Left lobe of liver (tissue), 2 donors: Measurements from ENCODE around the gene WDR89. TPM values are rescaled to one million over a fixed set of nuclear protein-coding genes. Genes with fewer than 3 reads are reported as not detected.
"Not testable (repeated sequence)": the region's sequence is repeated elsewhere in the genome, so short reads cannot be mapped to it uniquely, and the experiment has no call there.

ENCODE experiments used
- ATAC-seq: fragments of 200-7000 bp; cut with Tn5 transposase; one replicate; pipeline ENCODE4 v1.9.1; 2020; ENCODE audit warnings: mild to moderate bottlenecking, moderate library complexity
- DNase-seq: peaks from one replicate; pipeline ENCODE4 v3.0.0-alpha.2; 2020; ENCODE audit warnings: low spot score
- total RNA-seq: library from RNA; stranded (reverse); gene quantifications from one replicate; pipeline ENCODE4 v1.2.1, GENCODE V29; 2021
- donor health status: DM: no; HTN: no; CAD: no; lungs with moderate emphysema.
- donor health status: DM: no; HTN: yes; CAD: no.

The WDR89 gene
- total RNA-seq, 1 donor from 2014 or later: 6.1 TPM

DNA sequence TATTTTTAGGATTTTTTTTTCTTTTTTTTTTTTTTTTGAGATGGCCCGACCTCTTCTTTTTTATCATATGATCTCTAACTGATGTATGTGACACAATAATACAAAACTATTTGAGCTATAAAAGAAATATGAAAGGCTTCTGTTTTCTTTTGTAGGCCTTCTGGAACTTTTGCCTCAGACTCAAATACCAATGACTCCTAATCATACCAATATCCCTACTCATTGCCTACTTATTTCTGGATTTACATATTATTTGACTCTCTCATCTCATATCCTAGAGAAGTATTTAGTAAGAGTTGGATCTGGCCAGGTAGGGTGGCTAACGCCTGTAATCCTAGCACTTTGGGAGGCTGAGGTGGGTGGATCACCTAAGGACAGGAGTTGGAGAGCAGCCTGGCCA lies 12.7 kb upstream of the WDR89 start:
- DNase-seq (no peak), ATAC-seq (no peak)

- no peak for DNase-seq
- no peak for ATAC-seq
Measured at GRCh38 chr14:63652406-63652805, 10.7 kb upstream of the WDR89 start.

GRCh38 chr14:63650256-63650952 lies 8.7 kb upstream of the WDR89 start:
- DNase-seq (no peak), ATAC-seq (no peak)

- ATAC-seq: no peak
- DNase-seq: no peak
Measured at GRCh38 chr14:63647696-63648410, 6.2 kb upstream of the WDR89 start.

GRCh38 chr14:63644741-63645140 lies 3.1 kb upstream of the WDR89 start:
- DNase-seq (no peak), ATAC-seq (no peak)

- DNase-seq: no peak
- no peak for ATAC-seq
Measured at GRCh38 chr14:63642656-63643382, 1.1 kb upstream of the WDR89 start.

GRCh38 chr14:63642229-63642611 lies 549 bp upstream of the WDR89 start:
- ATAC-seq (peak; percentile 79), DNase-seq (peak; percentile 83)

GRCh38 chr14:63638493-63638892 lies 3.2 kb downstream of the WDR89 start:
- ATAC-seq (no peak), DNase-seq (no peak)

GRCh38 chr14:63636094-63636635 lies 5.5 kb downstream of the WDR89 start:
- not testable (repeated sequence) for ATAC-seq, DNase-seq

GRCh38 chr14:63633801-63634200 lies 7.9 kb downstream of the WDR89 start:
- no peak for ATAC-seq
- DNase-seq: no peak

GRCh38 chr14:63632932-63633514 lies 8.6 kb downstream of the WDR89 start:
- peak; percentile 42 for ATAC-seq
- no peak for DNase-seq

DNA sequence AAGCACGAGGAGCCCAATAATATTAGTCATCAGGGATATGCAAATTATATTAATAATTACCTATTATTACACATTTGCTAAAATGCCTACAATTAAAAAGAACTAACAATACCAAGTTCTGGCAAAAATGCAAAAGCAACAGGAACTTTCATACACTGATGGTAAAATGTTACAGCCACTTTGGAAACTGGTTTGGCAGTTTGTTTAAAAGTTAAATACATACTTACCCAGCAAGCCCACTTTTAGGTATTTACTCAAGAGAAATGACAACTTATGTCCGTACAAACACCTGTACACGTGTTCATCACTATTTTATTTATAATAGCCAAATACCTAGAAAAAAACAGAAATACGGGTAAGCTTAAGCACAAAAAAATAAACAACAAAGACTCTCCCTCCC lies 17.0 kb downstream of the WDR89 start:
- ATAC-seq (no peak), DNase-seq (no peak)

DNA sequence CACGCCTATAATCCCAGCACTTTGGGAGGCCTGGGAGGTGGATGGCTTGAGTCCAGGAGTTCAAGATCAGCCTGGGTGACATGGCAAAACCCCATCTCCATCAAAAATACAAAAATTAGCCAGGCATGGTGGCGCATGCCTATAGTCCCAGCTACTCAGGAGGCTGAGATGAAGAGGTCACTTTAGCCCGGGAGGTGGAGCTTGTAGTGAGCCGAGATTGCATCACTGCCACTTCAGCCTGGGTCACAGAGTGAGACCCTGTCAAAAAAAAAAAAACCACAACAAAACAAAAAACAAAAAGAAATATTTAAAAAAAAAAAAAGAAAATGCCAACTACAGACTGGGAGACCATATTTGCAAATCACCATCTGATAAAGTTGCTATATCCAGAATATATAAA lies 17.5 kb downstream of the WDR89 start:
- ATAC-seq (no peak), DNase-seq (no peak)

- ATAC-seq, DNase-seq: not testable (repeated sequence)
Measured at GRCh38 chr14:63621975-63622374, 19.7 kb downstream of the WDR89 start.

DNA sequence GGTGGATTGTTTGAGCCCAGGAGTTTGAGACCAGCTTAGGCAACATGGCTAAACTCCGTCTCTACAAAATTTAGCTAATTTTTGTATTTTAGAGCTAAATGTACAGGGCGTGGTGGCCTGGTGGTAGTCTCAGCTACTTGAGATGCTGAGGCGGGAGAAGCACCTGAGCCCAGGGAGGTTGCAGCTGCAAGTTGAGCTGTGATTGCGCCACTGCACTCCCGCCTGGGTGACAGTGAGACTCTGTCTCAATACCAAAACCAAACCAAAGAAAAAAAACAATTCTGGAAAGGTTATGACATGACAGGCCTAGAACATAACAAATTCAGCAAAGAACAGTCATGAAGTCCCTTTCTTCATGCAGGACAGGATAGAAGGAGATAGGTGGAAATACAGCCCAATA lies 25.7 kb downstream of the WDR89 start:
- ATAC-seq: peak; percentile 29
- no peak for DNase-seq

GRCh38 chr14:63614679-63615363 lies 26.9 kb downstream of the WDR89 start:
- DNase-seq (no peak), ATAC-seq (no peak)

- DNase-seq (no peak), ATAC-seq (no peak)
Measured at GRCh38 chr14:63611078-63611477, 30.6 kb downstream of the WDR89 start.

DNA sequence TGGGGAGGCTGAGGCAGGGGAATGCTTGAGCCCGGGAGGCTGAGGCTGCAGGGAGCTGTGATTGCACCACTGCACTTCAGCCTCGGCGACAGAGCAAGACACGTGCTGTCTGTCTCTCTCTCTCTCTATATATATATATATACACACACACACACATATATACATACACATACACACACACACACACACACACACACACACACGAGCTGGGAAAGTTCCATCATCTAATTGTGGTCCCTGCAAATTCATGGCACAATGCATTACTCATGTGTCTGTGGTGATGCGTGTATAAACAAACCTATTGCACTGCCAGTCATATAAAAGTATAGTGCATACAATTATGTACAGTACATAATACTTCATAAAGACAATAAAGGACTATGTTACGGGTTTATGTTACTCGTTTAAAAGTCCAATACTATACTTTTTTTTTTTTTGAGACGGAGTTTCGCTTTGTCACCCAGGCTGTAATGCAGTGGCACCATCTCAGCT lies 36.6 kb downstream of the WDR89 start:
- ATAC-seq (no peak), DNase-seq (no peak)

- DNase-seq (no peak), ATAC-seq (no peak)
Measured at GRCh38 chr14:63604626-63605025, 37.0 kb downstream of the WDR89 start.

DNA sequence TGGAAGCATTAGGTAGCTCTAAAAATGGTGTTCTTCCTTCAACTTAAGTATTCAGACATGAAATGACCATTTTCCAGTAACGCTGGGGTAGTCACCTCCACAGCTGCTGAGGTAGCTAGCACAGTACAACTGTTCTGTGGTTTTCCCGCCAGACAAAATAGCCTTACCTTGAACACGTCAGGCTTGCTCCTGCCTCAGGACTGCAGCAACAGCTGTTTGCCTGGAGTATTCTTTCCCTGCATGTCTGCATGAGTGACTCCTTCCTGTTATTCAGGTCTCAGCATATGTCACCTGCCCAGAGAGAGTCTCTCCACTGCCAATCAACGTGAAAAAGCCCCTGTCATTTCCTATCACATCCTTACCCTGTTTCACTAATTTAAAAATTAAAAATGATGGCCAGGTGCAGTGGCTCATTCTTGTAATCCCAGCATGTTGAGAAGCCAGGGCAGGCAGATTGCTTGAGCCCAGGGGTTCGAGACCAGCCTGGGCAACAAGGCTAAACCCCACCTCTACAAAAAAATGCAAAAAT lies 37.9 kb downstream of the WDR89 start:
- DNase-seq (no peak), ATAC-seq (no peak)
